Osteoblast (primary cell): ENCODE data around the gene CEP68. TPM values are rescaled to one million over a fixed set of nuclear protein-coding genes. Genes with fewer than 3 reads are reported as not detected.
A peak's percentile ranks its signal among the peaks of the same experiment; 100 is the strongest.
"Not testable (repeated sequence)": the region's sequence is repeated elsewhere in the genome, so short reads cannot be mapped to it uniquely, and the experiment has no call there.

Experiments used
- DNase-seq: peaks from one replicate; pipeline ENCODE4 v3.0.0; 2011; ENCODE audit warnings: low spot score, mixed read lengths; ENCODE audit not compliant: insufficient read length; ENCODE audit errors: missing footprints
- H2AFZ ChIP-seq: 2 replicates; pipeline ENCODE4 v1.6.0; 2011; ENCODE audit warnings: mild to moderate bottlenecking, low read length
- H3K27ac ChIP-seq: 2 replicates; pipeline ENCODE4 v1.5.1; 2011; ENCODE audit warnings: mild to moderate bottlenecking, low read depth, low read length, moderate library complexity
- H3K27me3 ChIP-seq: 2 replicates; pipeline ENCODE4 v1.6.0; 2012; ENCODE audit warnings: mild to moderate bottlenecking, control low read depth, inconsistent platforms, low read length, moderate library complexity; ENCODE audit not compliant: insufficient read depth
- H3K36me3 ChIP-seq: 2 replicates; pipeline ENCODE4 v1.5.1; 2011; ENCODE audit warnings: mild to moderate bottlenecking, low read length, control low read depth, moderate library complexity; ENCODE audit not compliant: insufficient read depth
- H3K4me1 ChIP-seq: 2 replicates; pipeline ENCODE4 v1.5.1; 2011; ENCODE audit warnings: mild to moderate bottlenecking, low read length, control low read depth, moderate library complexity; ENCODE audit not compliant: insufficient read depth
- H3K4me2 ChIP-seq: 2 replicates; pipeline ENCODE4 v1.6.0; 2011; ENCODE audit warnings: mild to moderate bottlenecking, low read length; ENCODE audit not compliant: insufficient read depth
- H3K4me3 ChIP-seq: fragments of 200-600 bp; sonication (generic); 3 replicates; pipeline ENCODE4 v1.5.1; 2012; ENCODE audit warnings: mild to moderate bottlenecking, low read length, inconsistent platforms; ENCODE audit not compliant: insufficient read depth
- H3K79me2 ChIP-seq: 2 replicates; pipeline ENCODE4 v1.6.0; 2012; ENCODE audit warnings: mild to moderate bottlenecking, low read length, control low read depth, inconsistent platforms; ENCODE audit not compliant: insufficient read depth
- H3K9me3 ChIP-seq: 2 replicates; pipeline ENCODE4 v1.5.1; 2011; ENCODE audit warnings: low read depth, low read length, control low read depth
- H4K20me1 ChIP-seq: 2 replicates; pipeline ENCODE4 v1.6.0; 2012; ENCODE audit warnings: mild to moderate bottlenecking, low read length, control low read depth; ENCODE audit not compliant: insufficient read depth
- total RNA-seq: library from RNA; depleted of rRNA; stranded (reverse); fragments of >200 nt; gene quantifications from 2 replicates; pipeline ENCODE4 v1.2.3, GENCODE V29; 2012
- TF ChIP-seq, protein P1 (sequence below): IDR thresholded peaks from 2 replicates; pipeline ENCODE4 v1.5.1; 2011; ENCODE audit warnings: mild to moderate bottlenecking, low read depth, low read length, moderate library complexity; ENCODE audit errors: extremely low read depth

Gene CEP68
- total RNA-seq, 1 donor, result 14.5 TPM

DNA sequence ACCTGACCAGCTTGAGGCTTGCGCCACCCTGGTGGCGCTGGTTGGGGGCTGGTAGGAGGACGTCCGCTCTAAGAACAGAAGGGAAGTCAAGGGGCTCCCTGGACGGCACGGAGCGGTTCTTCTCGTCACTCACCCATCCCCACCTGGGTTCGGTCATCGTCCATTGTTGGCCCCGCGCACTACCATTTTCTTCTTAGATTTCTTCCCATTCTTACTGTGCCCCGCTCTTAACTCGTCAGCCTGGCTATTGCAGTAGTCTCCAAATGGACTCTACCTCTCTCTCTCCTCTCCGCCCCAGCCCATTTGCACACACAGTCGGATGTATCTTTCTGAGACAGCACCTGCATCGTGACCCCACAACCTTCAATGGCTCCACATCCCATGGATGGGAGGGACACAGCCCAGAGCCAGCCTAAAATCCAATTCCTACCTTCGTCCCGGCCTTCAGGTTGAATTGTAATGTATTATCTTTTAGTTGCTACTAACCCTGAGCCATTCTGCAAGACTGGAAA is 74.5 kb downstream of the CEP68 start:
- H3K27me3 ChIP-seq, result no peaks in the 10 kb centered on the region
- no peak for DNase-seq
- no peaks in the 10 kb centered on the region for H3K9me3 ChIP-seq
- H3K4me2 ChIP-seq, result peak overlapping the region; percentile 79
- peak overlapping the region; percentile 93 for H2AFZ ChIP-seq
- H3K79me2 ChIP-seq, result peaks cover 47% of the 10 kb centered on the region
- peak overlapping the region; percentile 95 for H3K27ac ChIP-seq
- peak overlapping the region; percentile 100 for H3K4me3 ChIP-seq
- peaks cover 36% of the 10 kb centered on the region for H3K4me1 ChIP-seq
- peaks cover 34% of the 10 kb centered on the region for H4K20me1 ChIP-seq
- no peaks in the 10 kb centered on the region for H3K36me3 ChIP-seq
- TF ChIP-seq, protein P1, sequence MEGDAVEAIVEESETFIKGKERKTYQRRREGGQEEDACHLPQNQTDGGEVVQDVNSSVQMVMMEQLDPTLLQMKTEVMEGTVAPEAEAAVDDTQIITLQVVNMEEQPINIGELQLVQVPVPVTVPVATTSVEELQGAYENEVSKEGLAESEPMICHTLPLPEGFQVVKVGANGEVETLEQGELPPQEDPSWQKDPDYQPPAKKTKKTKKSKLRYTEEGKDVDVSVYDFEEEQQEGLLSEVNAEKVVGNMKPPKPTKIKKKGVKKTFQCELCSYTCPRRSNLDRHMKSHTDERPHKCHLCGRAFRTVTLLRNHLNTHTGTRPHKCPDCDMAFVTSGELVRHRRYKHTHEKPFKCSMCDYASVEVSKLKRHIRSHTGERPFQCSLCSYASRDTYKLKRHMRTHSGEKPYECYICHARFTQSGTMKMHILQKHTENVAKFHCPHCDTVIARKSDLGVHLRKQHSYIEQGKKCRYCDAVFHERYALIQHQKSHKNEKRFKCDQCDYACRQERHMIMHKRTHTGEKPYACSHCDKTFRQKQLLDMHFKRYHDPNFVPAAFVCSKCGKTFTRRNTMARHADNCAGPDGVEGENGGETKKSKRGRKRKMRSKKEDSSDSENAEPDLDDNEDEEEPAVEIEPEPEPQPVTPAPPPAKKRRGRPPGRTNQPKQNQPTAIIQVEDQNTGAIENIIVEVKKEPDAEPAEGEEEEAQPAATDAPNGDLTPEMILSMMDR, result no peak

DNA sequence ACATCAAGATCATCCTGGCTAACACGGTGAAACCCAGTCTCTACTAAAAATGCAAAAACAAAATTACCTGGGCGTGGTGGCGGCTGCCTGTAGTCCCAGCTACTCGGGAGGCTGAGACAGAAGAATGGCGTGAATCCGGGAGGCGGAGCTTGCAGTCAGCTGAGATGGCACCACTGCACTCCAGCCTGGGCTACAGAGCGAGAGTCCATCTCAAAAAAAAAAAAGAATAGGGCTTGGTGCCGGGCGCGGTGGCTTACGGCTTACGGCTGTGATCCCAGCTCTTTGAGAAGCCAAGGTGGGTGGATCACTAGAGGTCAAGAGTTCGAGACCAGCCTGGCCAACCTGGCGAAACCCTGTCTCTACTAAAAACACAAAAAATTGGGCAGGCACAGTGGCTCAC is 76.7 kb downstream of the CEP68 start:
- Histone ChIP-seq H4K20me1 (peaks cover 15% of the 10 kb centered on the region), H3K79me2 (peaks cover 25% of the 10 kb centered on the region), H3K4me1 (peaks cover 20% of the 10 kb centered on the region)
- H3K4me2 ChIP-seq, H3K4me3 ChIP-seq, DNase-seq, H3K36me3 ChIP-seq, H3K27me3 ChIP-seq, H2AFZ ChIP-seq, H3K27ac ChIP-seq, H3K9me3 ChIP-seq: not testable (repeated sequence)

DNA sequence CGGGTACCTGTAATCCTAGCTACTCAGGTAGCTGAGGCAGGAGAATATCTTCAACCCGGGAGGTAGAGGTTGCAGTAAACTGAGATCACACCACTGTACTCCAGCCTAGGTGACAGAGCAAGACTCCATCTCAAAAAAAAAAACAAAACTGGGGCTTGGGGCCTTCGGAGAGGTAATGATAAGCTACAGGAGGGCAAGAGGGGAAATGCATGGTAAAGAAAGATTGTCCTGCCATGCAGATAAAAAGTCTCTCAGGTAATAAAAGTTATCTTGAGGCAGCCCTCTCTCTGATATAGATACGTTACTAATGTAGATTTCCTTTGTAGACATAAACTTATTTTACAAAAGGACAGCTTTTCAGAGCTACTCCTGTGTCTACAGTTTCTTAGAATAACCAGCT is 77.4 kb downstream of the CEP68 start:
- no peak overlapping the region for H3K4me3 ChIP-seq
- H3K4me2 ChIP-seq, result no peak overlapping the region
- no peaks in the 10 kb centered on the region for H3K27me3 ChIP-seq
- TF ChIP-seq, protein P1, result no peak
- peaks cover 18% of the 10 kb centered on the region for H3K79me2 ChIP-seq
- H3K36me3 ChIP-seq, result no peaks in the 10 kb centered on the region
- DNase-seq, result no peak
- H3K4me1 ChIP-seq, result peaks cover 14% of the 10 kb centered on the region
- no peaks in the 10 kb centered on the region for H3K9me3 ChIP-seq
- H3K27ac ChIP-seq, result no peak overlapping the region
- no peak overlapping the region for H2AFZ ChIP-seq
- H4K20me1 ChIP-seq, result peaks cover 8% of the 10 kb centered on the region

DNA sequence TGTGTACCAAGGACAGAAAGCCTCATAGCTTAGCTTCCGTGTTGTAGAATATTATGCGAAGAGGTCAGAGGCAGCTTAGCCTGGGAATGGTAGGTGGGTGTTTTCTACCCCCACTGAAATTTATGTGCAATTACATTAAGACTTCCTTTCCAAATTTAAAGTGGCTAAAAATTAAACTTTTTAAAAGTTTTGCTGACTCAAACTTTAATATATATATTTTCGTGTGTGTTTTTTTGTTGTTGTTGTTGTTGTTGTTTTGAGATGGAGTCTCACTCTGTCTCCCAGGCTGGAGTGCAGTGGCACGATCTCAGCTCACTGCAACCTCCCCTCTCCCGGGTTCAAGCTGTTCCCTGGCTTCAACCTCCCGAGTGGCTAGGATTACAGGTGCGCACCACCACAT is 77.9 kb downstream of the CEP68 start:
- no peaks in the 10 kb centered on the region for H3K36me3 ChIP-seq
- H2AFZ ChIP-seq, result no peak overlapping the region
- peaks cover 13% of the 10 kb centered on the region for H3K79me2 ChIP-seq
- TF ChIP-seq, protein P1, result no peak
- H3K27me3 ChIP-seq, result no peaks in the 10 kb centered on the region
- DNase-seq, result no peak
- H3K4me2 ChIP-seq, result no peak overlapping the region
- H3K4me3 ChIP-seq, result no peak overlapping the region
- H4K20me1 ChIP-seq, result peaks cover 2% of the 10 kb centered on the region
- no peak overlapping the region for H3K27ac ChIP-seq
- H3K4me1 ChIP-seq, result peaks cover 14% of the 10 kb centered on the region
- H3K9me3 ChIP-seq, result no peaks in the 10 kb centered on the region
